ENCODE results near the gene SCLY.
A peak's percentile ranks its signal among the peaks of the same experiment; 100 is the strongest.
"Not testable (repeated sequence)": the region's sequence is repeated elsewhere in the genome, so short reads cannot be mapped to it uniquely, and the experiment has no call there.

SCLY gene

DNA sequence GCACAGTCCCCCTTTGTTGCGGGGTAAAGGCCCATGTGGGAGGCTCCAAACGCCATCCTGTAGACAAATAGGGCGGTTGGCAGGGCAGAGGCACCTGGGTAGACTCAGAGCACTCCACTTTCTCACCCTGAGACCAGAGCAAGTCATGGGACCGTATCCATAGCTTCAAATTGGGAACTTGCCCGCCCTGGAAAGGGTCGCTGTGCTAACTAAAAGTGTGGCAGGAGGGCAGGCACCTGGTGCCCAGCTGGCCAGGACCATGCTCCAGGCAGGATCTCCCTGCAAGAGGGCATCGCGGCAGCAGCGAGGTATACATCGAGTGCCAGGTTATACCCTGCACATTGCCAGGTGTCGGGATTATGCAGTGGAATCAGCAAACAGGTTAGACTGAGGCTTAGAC, 20.8 kb upstream of the SCLY start:
- no peak for DNase-seq

DNA sequence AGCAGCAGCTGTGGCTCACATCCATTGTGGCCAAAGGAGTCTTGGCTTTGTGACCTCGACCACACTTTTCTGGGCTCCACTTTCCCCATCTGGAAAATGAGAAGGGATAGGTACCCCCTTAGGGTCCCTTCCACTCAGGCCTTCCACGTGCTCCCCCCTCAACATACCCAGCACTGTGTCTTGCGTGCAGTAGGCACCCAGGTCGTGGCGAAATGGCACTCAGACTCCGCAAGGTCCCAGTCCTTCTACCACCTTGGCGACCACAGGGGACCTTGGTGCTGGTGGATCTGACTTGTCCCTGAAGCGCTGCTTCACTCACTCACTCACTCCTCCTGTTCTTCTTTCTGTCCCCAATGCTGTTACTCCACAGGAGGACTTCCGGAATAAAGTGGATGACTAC, 19.9 kb upstream of the SCLY start:
- DNase-seq, result no peak

DNA sequence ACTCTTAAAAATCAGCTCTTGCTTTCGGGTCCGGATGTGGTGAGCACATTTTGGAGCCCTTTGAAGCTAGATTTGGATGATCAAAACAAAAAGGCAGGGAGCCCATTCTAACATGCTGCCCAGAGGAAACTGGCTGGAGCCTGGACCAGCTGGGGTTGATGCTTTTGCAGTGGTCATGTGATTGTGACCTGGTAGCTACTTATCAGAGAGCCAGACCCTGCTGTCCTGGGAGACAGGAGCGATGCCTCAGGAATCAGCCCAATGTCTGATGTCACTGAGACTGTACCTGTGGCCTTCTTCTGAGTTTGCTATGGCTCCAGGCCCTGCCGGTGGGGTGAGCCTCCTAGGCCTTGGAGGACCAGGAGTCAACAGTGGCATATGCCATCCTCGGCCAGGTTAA, 18.7 kb upstream of the SCLY start:
- peak in 2 of 51 donors; percentile 10 to 12 for DNase-seq

DNA sequence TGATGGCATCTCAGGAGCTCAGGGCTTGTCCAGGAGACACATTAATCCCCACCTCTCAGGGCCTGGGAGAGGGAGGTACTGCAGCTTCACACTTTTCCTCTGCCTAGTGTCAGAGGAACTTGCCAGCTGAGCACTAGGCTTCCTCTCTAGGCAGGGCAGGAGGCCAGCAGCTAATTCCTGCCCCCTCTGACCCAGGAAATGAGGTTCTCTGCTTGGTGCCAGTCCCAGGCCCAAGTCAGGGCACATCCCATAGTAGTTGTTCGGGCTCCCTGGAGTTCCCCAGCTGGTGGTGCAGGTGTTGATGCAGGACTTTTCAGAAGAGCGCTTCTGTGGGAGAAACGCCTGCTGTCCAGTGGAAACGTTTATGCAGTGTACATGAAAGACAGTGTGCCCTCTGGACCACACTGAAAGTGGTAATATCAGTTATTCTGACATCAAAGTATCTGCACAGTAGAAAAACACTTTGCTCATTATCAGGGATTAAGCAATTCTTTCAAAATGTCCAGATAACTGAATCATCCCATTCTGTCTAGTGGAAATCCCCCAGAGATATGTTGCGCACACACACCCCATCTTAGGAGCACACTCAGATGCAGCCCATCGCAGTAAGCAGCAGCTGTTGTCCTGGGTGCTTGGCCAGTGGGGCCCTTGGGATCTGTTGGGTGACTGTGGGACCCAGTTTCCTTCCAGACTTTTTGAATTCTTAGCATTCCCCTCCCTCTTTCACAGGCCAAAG, 17.8 kb upstream of the SCLY start:
- no peak for DNase-seq

DNA sequence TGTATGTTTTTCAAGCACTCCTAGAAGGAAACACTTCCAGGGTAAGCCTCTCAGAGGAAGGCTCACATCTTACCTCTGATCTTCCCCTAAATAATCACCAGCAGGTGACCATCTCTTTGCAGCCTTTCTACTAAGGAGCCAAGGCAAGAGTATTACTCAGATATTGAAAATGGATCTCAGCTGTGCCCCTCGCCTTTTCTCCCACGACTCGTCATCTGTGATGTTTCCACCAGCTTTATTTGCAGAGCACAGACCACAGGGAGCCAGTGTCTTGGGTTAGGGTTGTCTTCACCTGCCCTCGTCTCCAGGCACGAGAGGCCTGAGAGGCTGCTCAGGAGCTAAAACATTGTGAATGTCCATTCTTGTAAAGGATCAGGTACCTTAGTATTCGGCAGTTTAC, 16.9 kb upstream of the SCLY start:
- no peak for DNase-seq

DNA sequence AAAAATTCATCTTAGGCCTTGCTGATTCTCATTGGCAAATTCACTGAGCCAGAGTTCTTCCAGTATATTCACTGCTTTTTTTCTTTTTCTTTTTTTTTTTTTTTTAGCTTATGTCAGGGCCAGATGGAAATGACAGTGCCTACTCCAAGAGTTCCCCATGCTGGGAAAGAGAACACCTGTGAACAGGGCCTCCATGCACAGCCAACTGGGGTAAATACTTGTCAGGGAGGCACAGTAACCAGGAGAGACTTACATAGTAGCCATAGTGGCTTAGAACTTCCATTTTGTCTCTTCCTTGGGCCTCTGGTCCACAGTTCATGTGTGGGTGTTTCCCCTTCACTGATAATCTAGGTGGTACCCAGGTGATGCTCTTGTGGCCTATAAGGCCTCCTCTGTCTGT, 15.2 kb upstream of the SCLY start:
- no peak for DNase-seq

DNA sequence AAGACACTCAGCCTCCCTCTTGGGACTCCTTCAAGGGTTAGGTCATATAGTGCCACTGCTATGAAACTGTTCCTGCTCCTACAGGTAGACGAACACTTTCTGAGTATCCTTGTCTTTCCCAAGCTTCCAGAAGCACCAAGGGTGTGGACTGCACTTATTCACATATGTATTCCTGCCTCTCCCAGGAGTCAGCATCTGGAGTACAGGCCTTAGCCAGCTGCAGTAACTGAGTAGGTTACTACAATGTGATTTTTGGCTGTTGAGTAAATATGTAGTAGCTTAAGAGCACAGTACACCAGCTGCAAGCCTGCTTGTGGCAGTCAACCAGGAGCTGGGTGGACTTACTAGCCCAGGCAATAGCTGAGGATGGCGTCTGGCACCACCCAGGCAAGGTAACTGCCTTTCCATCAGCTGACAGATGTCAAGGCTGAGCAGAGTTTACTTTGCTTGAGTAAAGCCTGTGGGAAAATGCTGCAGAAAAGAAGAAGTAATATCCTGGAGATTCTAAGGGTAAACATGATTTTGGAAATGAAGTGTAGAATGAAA, 14.0 kb upstream of the SCLY start:
- DNase-seq, result no peak

DNA sequence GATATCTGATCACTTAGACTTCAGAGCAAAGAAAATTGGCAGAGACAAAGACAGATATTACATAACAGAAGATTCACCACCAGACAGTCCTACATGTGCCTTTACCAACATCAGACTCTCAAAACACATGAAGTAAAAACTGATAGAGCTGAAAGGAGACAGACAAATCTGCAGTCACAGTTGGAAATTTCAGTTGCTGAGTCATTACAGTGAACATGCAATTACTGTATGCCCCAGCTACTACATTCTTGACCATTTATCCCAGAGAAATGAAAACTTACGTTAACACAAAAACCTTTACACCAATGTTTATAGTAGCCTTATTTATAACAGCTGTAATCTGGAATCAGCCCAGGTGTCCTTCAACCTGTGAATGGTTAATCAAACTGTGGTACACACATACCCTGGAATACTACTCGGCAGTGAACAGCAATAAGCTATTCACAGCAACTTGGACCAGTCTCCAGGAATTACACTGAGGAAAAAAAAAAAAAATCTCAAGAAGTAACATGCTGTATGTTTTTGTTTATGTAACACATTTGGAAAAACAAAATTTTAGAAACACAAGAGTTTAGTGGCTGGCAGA, 7.5 kb upstream of the SCLY start:
- DNase-seq, result no peak

DNA sequence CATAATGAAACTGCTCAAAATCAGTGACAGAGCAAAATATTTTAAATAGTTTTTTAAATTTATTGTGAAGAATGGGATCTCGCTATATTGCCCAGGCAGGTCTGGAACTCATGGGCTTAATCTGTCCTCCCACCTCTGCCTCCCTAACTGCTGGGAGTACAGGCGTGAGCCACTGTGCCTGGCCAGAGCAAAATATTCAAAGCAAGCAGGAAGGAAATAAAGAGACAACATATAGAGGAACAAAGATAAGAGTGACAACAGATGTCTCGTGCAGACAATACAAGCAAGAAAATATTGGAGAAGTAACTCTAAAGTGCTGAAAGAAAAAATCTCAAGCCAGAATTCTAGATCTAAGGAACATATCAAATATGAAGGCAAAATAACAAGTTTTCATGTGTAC, 5.0 kb upstream of the SCLY start:
- no peak for DNase-seq

DNA sequence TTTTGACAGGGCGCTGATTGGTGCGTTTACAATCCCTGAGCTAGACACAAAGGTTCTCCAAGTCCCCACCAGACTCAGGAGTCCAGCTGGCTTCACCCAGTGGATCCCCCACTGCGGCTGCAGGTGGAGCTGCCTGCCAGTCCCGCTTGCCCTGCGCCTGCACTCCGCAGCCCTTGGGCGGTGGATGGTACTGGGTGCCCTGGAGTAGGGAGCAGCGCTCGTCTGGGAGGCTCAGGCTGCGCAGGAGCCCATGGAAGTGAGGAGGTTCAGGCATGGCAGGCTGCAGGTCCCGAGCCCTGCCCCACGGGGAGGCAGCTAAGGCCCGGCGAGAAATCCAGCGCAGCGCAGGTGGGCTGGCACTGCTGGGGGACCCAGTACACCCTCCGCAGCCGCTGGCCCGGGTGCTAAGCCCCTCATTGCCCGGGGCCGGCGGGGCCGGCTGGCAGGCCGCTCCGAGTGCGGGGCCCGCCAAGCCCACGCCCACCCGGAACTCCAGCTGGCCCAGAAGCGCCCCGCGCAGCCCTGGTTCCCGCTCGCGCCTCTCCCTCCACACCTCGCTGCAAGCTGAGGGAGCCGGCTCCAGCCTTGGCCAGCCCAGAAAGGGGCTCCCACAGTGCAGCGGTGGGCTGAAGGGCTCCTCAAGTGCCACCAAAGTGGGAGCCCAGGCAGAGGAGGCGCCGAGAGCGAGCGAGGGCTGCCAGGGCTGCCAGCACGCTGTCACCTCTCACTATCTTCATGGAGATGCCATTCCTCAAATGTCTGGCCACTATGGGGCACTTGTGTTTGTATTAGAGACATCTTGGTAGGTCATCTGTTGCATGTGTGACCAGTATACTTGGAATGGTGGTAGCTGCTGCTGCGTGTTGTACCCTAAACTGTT, 2.9 kb upstream of the SCLY start:
- not testable (repeated sequence) for DNase-seq

DNA sequence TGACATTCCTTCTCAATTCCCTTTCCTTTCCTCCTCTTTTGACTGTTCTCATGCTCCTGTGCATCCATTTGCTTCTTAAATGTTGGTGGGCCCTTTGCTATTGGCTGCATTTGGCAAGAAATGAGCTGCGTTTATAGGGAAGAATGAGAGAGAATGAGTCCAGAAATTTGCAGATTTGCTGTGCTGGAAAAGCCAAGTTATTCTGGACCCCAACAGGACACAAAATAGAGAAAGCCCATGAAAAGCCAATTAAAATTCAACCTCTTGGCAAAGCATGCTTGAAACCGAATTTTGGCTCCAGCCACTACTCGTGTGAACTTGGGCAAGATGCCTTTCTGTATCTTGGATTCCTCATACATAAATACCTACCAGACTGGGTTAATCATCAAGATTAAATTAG, 1.3 kb upstream of the SCLY start:
- no peak for DNase-seq

DNA sequence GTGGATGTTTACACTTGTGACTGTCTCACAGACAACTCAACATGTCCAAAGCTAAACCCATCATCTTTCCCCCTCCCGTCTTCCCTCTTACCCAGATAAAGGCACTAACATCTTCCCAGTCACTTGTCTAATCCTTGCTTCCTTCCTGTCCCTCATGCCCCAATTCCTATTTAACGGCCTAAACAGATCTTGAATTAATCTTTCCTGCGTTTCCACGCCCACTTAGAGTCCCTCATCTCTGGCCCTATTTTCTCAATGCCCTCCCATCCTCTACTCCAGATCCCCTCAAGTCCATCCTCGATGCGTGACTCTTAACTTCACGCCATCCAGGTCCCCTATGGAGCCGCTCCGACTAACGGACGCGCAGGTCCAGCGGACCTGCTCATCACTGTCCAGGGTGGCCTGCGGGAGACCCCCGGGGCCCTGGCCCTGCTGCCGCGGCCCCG, 682 bp upstream of the SCLY start:
- DNase-seq, result no peak

DNA sequence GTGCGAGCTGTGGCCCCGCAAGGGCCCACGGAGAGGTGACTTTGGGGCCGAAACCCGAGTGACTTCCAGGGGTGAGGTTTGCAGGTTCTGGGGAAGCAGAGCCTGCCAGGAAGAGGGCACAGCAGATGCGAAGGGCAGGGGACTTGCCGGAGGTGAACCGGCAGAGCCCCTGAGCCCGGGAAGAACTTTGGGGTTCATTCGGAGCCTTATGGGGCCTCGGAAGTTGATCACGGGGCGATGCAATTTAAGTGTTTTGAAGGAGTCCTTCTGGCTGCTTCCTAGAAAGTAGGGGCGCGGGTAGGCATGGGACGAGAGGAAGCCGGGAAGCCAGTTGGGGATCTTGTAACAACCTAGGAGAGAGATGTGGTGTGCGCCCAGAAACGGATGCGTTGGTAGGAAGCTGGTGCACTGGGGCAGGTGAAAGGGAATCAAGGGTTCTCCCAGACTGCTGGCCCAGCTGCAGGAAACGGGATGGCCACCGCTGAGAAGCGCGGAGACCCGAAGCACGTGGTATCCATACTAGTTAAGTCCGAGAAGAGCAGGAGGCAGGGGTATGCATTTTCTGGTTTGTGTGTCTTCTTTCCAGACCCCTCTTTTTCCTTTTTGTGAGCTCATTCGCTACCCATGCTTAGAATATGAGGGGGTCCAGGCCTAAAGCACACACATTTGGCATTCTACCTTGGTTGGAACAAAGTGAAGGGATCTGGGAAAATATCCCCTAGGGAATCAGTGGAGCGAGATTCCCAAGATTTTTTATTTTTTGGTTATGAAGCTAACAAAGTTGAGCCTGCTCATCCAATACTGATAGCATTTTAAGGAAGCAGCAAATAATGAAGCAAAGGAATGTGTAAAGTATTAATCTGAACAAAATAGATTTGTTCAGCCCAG, 758 bp downstream of the SCLY start:
- peak in 10 of 51 donors; percentile 8 to 70 (median 37) for DNase-seq

DNA sequence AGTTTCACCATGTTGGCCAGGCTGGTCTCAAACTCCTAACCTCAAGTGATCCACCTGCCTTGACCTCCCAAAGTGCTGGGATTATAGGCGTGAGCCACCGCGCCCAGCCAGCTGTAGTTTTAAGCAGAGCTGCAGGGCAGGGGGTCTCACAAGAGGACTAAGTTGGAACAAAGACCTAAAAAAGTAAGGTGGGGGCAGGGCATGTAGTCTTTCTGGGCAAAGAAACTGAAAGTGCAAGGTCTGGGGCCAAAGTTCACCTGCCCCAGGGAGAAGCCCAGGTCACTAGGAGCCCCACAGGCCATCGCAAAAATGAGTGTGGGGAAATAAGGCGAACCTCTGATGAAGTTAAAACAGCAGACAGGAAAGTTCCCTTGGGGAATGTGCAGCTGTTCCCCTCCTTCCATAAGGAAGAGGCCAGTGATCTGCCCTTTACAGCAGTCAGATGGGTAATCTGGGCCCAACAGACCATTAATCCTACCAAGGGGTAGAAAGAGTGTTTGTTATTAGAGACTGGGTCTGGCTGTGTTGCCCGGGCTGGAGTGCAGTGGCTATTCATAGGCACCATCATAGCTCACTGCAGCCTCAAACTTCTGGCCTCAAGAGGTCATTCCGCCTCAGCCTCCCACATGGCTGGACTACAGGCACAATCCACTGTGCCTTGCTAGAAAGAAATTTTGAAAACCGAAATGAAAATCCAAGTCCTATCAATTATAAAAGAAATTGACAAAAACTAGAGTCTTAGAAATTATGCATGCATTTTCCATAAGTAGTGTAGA, 2.8 kb downstream of the SCLY start:
- no peak for DNase-seq

DNA sequence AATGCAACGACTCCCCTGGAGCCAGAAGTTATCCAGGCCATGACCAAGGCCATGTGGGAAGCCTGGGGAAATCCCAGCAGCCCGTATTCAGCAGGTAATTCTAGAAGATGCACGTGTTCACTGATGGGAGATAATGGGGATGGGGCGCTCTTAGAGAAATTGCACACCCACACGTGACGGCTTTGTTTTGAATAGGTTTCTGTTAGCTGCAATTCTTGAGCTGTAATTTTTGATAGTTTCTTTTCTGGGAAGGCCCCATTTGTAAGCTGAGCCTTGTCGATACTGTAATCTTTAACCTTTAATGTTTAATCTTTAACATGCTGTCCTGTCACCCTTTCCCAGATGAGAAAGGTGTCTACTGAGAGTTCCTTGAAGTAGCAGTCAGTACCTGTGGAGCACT, 3.6 kb downstream of the SCLY start:
- DNase-seq, result no peak

DNA sequence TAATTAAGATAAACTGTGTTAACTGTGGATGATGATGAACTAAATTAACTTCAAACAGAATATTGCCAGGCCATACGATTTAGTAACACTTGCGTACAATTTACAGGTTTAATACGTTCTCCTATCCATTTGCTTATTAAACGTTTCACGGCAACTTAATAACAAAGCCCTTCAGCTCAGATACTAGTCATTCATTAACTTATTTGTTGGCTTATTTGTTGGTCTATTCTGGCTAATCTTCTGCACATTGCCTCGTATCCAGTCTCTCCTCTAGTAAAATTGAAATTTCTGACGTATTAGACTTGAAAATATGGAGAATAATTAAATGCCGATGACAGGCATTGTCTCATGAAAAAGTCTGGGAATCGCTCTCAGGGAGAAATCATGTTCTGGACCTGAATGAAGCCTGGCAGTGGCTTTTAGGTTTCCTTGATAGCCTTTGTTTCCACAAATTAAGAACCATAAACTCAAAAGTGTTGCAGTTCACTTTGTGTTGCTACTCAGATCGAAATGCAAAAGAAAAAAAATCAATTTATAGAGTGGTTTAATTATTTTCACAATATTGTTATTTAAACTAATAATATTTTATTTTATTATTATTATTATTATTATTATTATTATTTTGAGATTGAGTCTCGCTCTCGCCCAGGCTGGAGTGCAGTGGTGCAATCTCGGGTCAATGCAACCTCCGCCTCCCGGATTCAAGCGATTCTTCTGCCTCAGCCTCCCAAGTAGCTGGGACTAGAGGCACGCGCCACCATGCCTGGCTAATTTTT, 4.5 kb downstream of the SCLY start:
- DNase-seq, result no peak

DNA sequence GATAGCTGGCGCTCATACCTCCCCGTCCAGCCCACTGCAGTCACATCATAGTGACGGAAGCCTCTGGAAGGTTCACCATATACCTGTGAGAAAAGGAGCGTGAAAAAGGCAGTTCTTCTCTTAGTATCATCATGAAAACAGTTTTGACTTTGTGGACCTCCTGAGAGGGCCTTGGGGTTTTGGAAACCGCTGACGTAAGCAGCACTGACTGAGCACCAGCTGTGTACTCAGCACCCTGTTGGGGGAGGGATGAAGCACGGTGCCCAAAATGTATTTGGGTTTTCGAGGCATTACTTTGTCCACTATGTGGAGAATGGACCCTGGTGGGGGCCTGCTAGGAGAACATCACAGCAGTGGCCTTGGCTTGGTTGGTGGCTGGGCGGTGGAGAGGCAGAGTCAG, 5.4 kb downstream of the SCLY start:
- DNase-seq, result no peak

DNA sequence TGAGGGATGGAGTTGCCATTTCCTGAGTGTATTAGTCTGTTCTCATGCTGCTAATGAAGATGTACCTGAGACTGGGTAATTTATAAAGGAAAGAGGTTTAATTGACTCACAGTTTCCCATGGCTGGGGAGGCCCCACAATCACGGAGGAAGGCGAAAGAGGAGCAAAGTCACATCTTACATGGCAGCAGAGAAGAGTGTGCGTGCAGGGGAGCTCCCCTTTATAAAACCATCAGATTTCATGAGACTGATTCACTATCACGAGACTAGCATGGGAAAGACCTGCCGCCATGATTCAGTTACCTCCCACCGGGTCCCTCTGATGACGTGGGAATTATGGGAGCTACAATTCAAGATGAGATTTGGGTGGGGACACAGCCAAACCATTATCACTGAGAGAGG, 5.9 kb downstream of the SCLY start:
- not testable (repeated sequence) for DNase-seq

DNA sequence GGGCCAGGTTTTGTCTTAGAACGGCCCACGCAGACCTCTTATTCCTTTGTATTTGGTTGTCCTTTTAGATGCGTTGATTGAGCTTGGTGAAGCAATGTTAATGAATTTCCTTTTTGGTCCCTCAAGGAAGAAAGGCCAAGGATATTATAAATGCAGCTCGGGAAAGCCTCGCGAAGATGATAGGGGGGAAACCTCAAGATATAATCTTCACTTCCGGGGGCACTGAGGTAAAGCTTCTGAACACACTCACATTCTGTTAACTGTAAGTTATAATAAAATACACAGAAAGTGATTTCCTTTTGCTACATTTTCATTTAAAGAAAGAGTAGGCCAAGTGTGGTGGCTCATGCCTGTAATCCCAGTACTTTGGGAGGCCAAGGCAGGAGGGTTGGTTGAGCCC, 7.1 kb downstream of the SCLY start:
- no peak for DNase-seq
